Neuronal stem cell (in vitro differentiated cells): Measurements from ENCODE around the gene DTNBP1.

Source experiments
- DNase-seq: peaks from one replicate; pipeline ENCODE4 v3.0.0-alpha.2; 2013; ENCODE audit warnings: low spot score
- H2AFZ ChIP-seq: one replicate; pipeline ENCODE4 v1.6.1; 2013; ENCODE audit warnings: mild to moderate bottlenecking, low read length, inconsistent platforms
- H2AK5ac ChIP-seq: 2 replicates; pipeline ENCODE4 v1.6.1; 2013; ENCODE audit warnings: low read depth, mild to moderate bottlenecking, inconsistent platforms, low read length, moderate library complexity, mixed read lengths
- H2BK120ac ChIP-seq: 2 replicates; pipeline ENCODE4 v1.6.1; 2013; ENCODE audit warnings: low read depth, mild to moderate bottlenecking, inconsistent platforms, low read length, moderate library complexity, mixed read lengths
- H2BK12ac ChIP-seq: one replicate; pipeline ENCODE4 v1.6.1; 2013; ENCODE audit warnings: low read length, inconsistent platforms
- H2BK15ac ChIP-seq: 2 replicates; pipeline ENCODE4 v1.6.1; 2013; ENCODE audit warnings: mild to moderate bottlenecking, low read length, inconsistent platforms, mixed read lengths
- H2BK5ac ChIP-seq: one replicate; pipeline ENCODE4 v1.6.1; 2013; ENCODE audit warnings: inconsistent platforms, mild to moderate bottlenecking, low read length, moderate library complexity
- H3K14ac ChIP-seq: one replicate; pipeline ENCODE4 v1.6.1; 2013; ENCODE audit warnings: low read length, inconsistent platforms
- H3K18ac ChIP-seq: 2 replicates; pipeline ENCODE4 v1.6.1; 2013; ENCODE audit warnings: low read length, inconsistent platforms
- H3K23ac ChIP-seq: 2 replicates; pipeline ENCODE4 v1.6.1; 2013; ENCODE audit warnings: low read depth, mild to moderate bottlenecking, mixed read lengths, low read length, inconsistent platforms; ENCODE audit not compliant: poor library complexity
- H3K27ac ChIP-seq: replicated peaks from 3 replicates; pipeline ENCODE4 v1.5.1; 2013; ENCODE audit warnings: low read length, inconsistent platforms
- H3K27me3 ChIP-seq, 3 experiments: 2 replicates each; pipeline ENCODE4 v1.6.1; 2013; ENCODE audit warnings: low read length in 3 of 3, mild to moderate bottlenecking in 2 of 3, inconsistent platforms in 1 of 3, low read depth in 1 of 3, mixed read lengths in 1 of 3, moderate library complexity in 1 of 3; ENCODE audit not compliant: control insufficient read depth in 3 of 3, insufficient read depth in 3 of 3
- H3K36me3 ChIP-seq, 2 donors: replicated peaks in 1 of 2; 2 replicates each; pipeline ENCODE4 v1.6.1; 2013; ENCODE audit warnings: low read length in 2 of 2; ENCODE audit not compliant: control insufficient read depth in 2 of 2, insufficient read depth in 2 of 2
- H3K4ac ChIP-seq: 2 replicates; pipeline ENCODE4 v1.6.1; 2013; ENCODE audit warnings: inconsistent platforms, mild to moderate bottlenecking, low read length, moderate library complexity
- H3K4me1 ChIP-seq, 2 donors: 1 replicate in 1 of 2; 2 replicates in 1 of 2; pipeline ENCODE4 v1.6.1; 2013; ENCODE audit warnings: low read length in 2 of 2, low read depth in 1 of 2; ENCODE audit not compliant: control insufficient read depth in 2 of 2, insufficient read depth in 1 of 2
- H3K4me2 ChIP-seq: one replicate; pipeline ENCODE4 v1.6.1; 2013; ENCODE audit warnings: mild to moderate bottlenecking, low read length, inconsistent platforms; ENCODE audit not compliant: insufficient read depth, poor library complexity, severe bottlenecking
- H3K4me3 ChIP-seq, 2 donors: 2 replicates each; pipeline ENCODE4 v1.5.1; 2013; ENCODE audit warnings: low read length in 2 of 2, mild to moderate bottlenecking in 2 of 2, inconsistent platforms in 1 of 2, moderate library complexity in 1 of 2
- H3K79me1 ChIP-seq: one replicate; pipeline ENCODE4 v1.6.1; 2013; ENCODE audit warnings: low read depth, mild to moderate bottlenecking, inconsistent platforms, low read length, moderate library complexity
- H3K9ac ChIP-seq: one replicate; pipeline ENCODE4 v1.6.1; 2013; ENCODE audit warnings: mild to moderate bottlenecking, low read depth, low read length, inconsistent platforms; ENCODE audit not compliant: poor library complexity
- H3K9me3 ChIP-seq, 2 donors: replicated peaks in 1 of 2; 2 replicates each; pipeline versions ENCODE3 to v1.6.1; 2013; ENCODE audit warnings: low read length in 2 of 2, mild to moderate bottlenecking in 2 of 2, inconsistent platforms in 1 of 2, low read depth in 1 of 2, mixed read lengths in 1 of 2, moderate library complexity in 1 of 2; ENCODE audit not compliant: control insufficient read depth in 2 of 2, insufficient read depth in 1 of 2
- H4K8ac ChIP-seq: one replicate; pipeline ENCODE4 v1.6.1; 2013; ENCODE audit warnings: low read depth, mild to moderate bottlenecking, inconsistent platforms, low read length, moderate library complexity
- H4K91ac ChIP-seq: one replicate; pipeline ENCODE4 v1.6.1; 2013; ENCODE audit warnings: low read length, low read depth, mild to moderate bottlenecking, inconsistent platforms; ENCODE audit not compliant: poor library complexity
- WGBS, 2 donors: extraction: QIAGEN DNeasy Blood & Tissue Kit; methylation state at CpG; one replicate each; pipeline ENCODE4 v1.1.7; 2013; ENCODE audit warnings: missing lambda C conversion rate in 2 of 2, mixed read lengths in 1 of 2; ENCODE audit not compliant: insufficient read length in 2 of 2, insufficient replicate concordance in 1 of 2; ENCODE audit errors: extremely low coverage in 2 of 2; 5-methylcytosine and 5-hydroxymethylcytosine counted together

The DTNBP1 gene

DNA sequence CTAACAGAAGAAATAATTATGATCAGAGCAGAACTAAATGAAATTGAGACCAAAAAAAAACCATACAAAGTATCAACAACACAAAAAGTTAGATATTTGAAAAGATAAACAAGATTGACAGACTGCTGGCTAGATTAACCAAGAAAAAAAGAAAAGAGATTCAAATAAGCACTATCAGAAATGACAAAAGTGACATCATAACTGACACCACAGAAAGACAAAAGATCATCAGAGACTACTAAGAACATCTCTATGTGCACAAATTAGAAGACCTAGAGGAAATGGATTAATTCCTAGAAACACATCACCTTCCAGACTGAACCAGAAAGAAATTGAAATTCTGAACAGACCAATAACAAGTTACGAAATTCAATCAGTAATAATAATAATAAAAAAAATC, 17.9 kb downstream of the DTNBP1 start:
- no peak overlapping the region for H3K4me3 ChIP-seq
- no peak overlapping the region for H2BK15ac ChIP-seq
- H3K14ac ChIP-seq = no peak overlapping the region
- no peak overlapping the region for H3K23ac ChIP-seq
- H3K36me3 ChIP-seq = peaks cover 1 to 6% of the 10 kb centered on the region in 2 donors
- no peaks in the 10 kb centered on the region for H3K27me3 ChIP-seq
- no peak overlapping the region for H2BK120ac ChIP-seq
- no peak for DNase-seq
- no peak overlapping the region for H2AFZ ChIP-seq
- no CpG with 5 or more reads among the region's 1 CpG for WGBS, 2 donors
- H3K27ac ChIP-seq = no peak overlapping the region
- peaks cover 10 to 21% of the 10 kb centered on the region in 2 donors for H3K9me3 ChIP-seq
- H3K4ac ChIP-seq = no peak overlapping the region
- no peaks in the 10 kb centered on the region for H3K79me1 ChIP-seq
- no peak overlapping the region for H3K18ac ChIP-seq
- H2BK5ac ChIP-seq = no peak overlapping the region
- no peak overlapping the region for H4K8ac ChIP-seq
- H4K91ac ChIP-seq = no peak overlapping the region
- H2BK12ac ChIP-seq = no peak overlapping the region
- no peak overlapping the region for H3K4me2 ChIP-seq
- H3K4me1 ChIP-seq = peaks cover 0 to 2% of the 10 kb centered on the region in 2 donors
- no peak overlapping the region for H3K9ac ChIP-seq
- H2AK5ac ChIP-seq = no peak overlapping the region

DNA sequence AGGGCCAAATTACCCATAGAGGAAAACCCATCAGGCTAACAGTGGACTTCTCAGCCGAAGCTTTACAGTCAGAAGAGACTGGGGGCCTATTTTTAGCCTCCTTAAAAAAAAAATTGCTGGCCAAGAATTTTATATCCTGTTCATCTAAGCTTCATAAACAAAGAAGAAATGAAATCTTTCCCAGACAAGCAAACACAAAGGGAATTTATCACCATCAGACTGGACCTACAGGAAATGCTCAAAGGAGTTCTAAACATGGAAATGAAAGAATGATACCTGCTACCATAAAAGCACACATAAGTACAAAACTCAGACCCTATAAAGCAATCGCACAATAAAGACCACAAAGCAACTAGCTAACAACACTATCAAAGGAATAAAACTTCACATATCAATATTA, 19.3 kb downstream of the DTNBP1 start:
- H3K4me2 ChIP-seq = no peak overlapping the region
- no peak overlapping the region for H3K4ac ChIP-seq

DNA sequence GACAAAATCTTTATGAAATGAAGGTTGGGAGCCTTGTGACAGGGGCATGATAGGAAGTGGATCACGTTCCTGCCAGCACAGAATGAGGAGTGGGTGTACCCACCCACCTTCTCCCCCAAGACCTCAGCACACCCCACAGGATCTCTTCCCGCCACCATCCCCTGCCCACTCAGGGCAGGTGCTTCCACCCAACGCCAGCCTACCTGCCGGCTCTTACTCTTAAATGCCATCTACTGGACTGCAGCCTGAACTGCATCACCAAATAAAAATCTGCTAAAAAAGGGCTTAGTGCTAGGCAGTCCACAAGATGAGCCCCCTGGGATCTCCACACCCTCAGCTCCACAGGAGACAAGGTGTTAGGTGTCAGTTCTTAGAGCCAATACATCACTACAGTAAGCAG, 20.6 kb downstream of the DTNBP1 start:
- Histone ChIP-seq H3K27ac (no peak overlapping the region), H3K14ac (no peak overlapping the region), H3K4me3 (peak overlapping the region in 1 of 2 donors; percentile 49), H3K27me3 (no peaks in the 10 kb centered on the region), H3K23ac (no peak overlapping the region), H2BK12ac (no peak overlapping the region), H3K9ac (no peak overlapping the region), H3K36me3 (peaks cover 0 to 1% of the 10 kb centered on the region in 2 donors), H3K4me2 (no peak overlapping the region), H3K4ac (no peak overlapping the region), H2BK15ac (no peak overlapping the region), H4K91ac (no peak overlapping the region), H3K79me1 (no peaks in the 10 kb centered on the region), H3K4me1 (peaks cover 0 to 2% of the 10 kb centered on the region in 2 donors), H2BK120ac (no peak overlapping the region), H2BK5ac (no peak overlapping the region), H2AK5ac (no peak overlapping the region), H4K8ac (no peak overlapping the region), H2AFZ (no peak overlapping the region), H3K9me3 (peaks cover 10 to 19% of the 10 kb centered on the region in 2 donors), H3K18ac (no peak overlapping the region)
- DNase-seq = no peak
- no CpG with 5 or more reads among the region's 4 CpGs for WGBS, 2 donors

More for the DNA sequence above, 19.3 kb downstream of the DTNBP1 start:
- Histone ChIP-seq H3K79me1 (no peaks in the 10 kb centered on the region), H4K91ac (no peak overlapping the region), H2AK5ac (no peak overlapping the region), H2BK12ac (no peak overlapping the region), H2BK5ac (no peak overlapping the region), H3K27me3 (no peaks in the 10 kb centered on the region), H2BK15ac (no peak overlapping the region), H3K14ac (no peak overlapping the region), H2AFZ (no peak overlapping the region), H3K9me3 (peaks cover 10 to 21% of the 10 kb centered on the region in 2 donors), H3K4me1 (peaks cover 0 to 2% of the 10 kb centered on the region in 2 donors), H3K23ac (no peak overlapping the region), H3K4me3 (no peak overlapping the region), H4K8ac (no peak overlapping the region), H3K36me3 (peaks cover 0 to 1% of the 10 kb centered on the region in 2 donors), H3K27ac (no peak overlapping the region), H2BK120ac (no peak overlapping the region), H3K9ac (no peak overlapping the region), H3K18ac (no peak overlapping the region)
- WGBS, 2 donors = no CpG with 5 or more reads among the region's 2 CpGs
- DNase-seq = no peak

DNA sequence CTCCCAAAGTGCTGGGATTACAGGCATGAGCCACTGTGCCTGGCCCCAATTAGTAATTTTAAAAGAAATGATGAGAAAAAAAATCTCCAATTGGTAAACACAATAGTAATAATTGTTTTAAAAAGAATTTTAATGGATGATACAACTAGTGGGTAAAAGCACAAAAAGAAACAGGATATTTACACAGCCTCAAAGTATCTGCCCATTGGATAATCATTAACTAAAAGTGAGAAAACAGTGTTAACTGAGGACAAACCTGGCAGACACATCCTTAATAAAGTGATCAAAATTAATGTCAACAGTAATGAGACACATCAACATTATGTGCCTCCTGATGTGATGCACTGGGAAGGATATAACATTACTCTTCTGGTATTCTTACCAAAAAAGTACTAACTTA, 24.5 kb downstream of the DTNBP1 start:
- Histone ChIP-seq H3K9ac (no peak overlapping the region), H2AK5ac (no peak overlapping the region), H2BK12ac (no peak overlapping the region), H3K9me3 (peaks cover 8 to 10% of the 10 kb centered on the region in 2 donors), H3K27ac (no peak overlapping the region), H3K79me1 (no peaks in the 10 kb centered on the region), H3K27me3 (no peaks in the 10 kb centered on the region), H3K36me3 (peaks cover 0 to 1% of the 10 kb centered on the region in 2 donors), H3K4me3 (no peak overlapping the region), H2BK5ac (no peak overlapping the region), H2BK15ac (no peak overlapping the region), H2AFZ (no peak overlapping the region), H3K4me2 (no peak overlapping the region), H3K14ac (no peak overlapping the region), H3K4me1 (peaks cover 0 to 2% of the 10 kb centered on the region in 2 donors), H2BK120ac (no peak overlapping the region), H3K23ac (no peak overlapping the region), H4K8ac (no peak overlapping the region), H4K91ac (no peak overlapping the region), H3K18ac (no peak overlapping the region), H3K4ac (no peak overlapping the region)
- DNase-seq = no peak
